GM21723 (cell line): ENCODE measurements around the gene CHMP4B.

Experiments
- ATAC-seq: cut with Tn5 transposase; IDR thresholded peaks from one replicate; pipeline ENCODE4 v1.9.1; 2021; ENCODE audit warnings: mild to moderate bottlenecking, moderate library complexity; ENCODE audit not compliant: unreplicated experiment

CHMP4B gene

GRCh38 chr20:33837096-33837830 is 26.1 kb downstream of the CHMP4B start:
- ATAC-seq = no peak

GRCh38 chr20:33838035-33838864 is 27.1 kb downstream of the CHMP4B start:
- no peak for ATAC-seq

GRCh38 chr20:33839591-33839990 is 28.4 kb downstream of the CHMP4B start:
- ATAC-seq = no peak

- ATAC-seq = no peak
Measured at GRCh38 chr20:33840160-33840559, 29.0 kb downstream of the CHMP4B start.

- no peak for ATAC-seq
Measured at GRCh38 chr20:33840759-33841435, 29.7 kb downstream of the CHMP4B start.

GRCh38 chr20:33841436-33841799 is 30.3 kb downstream of the CHMP4B start:
- no peak for ATAC-seq

- ATAC-seq = no peak
Measured at GRCh38 chr20:33842346-33842745, 31.2 kb downstream of the CHMP4B start.

GRCh38 chr20:33843050-33843449 is 31.9 kb downstream of the CHMP4B start:
- ATAC-seq = no peak

- no peak for ATAC-seq
Measured at GRCh38 chr20:33843854-33844253, 32.7 kb downstream of the CHMP4B start.

GRCh38 chr20:33846291-33846935 is 35.3 kb downstream of the CHMP4B start:
- no peak for ATAC-seq

- no peak for ATAC-seq
Measured at GRCh38 chr20:33847006-33847405, 35.9 kb downstream of the CHMP4B start.

- no peak for ATAC-seq
Measured at GRCh38 chr20:33848391-33848790, 37.2 kb downstream of the CHMP4B start.

- ATAC-seq = no peak
Measured at GRCh38 chr20:33850159-33850558, 39.0 kb downstream of the CHMP4B start.

- no peak for ATAC-seq
Measured at GRCh38 chr20:33851842-33852466, 40.8 kb downstream of the CHMP4B start.

- ATAC-seq = no peak
Measured at GRCh38 chr20:33852626-33853506, 41.7 kb downstream of the CHMP4B start.

GRCh38 chr20:33853507-33853813 is 42.3 kb downstream of the CHMP4B start:
- ATAC-seq = no peak

- no peak for ATAC-seq
Measured at GRCh38 chr20:33857722-33858563, 46.8 kb downstream of the CHMP4B start.

- ATAC-seq = no peak
Measured at GRCh38 chr20:33858666-33859065, 47.5 kb downstream of the CHMP4B start.

GRCh38 chr20:33859157-33859695 is 48.1 kb downstream of the CHMP4B start:
- ATAC-seq = peak; percentile 61
